NCI-H446 treated with DMSO at 0.1 percent for 48 hours (cell line): ENCODE data around the gene PCDHA4.
"Not testable (repeated sequence)": the region's sequence is repeated elsewhere in the genome, so short reads cannot be mapped to it uniquely, and the experiment has no call there.

Experiments used
- DNase-seq: peaks from one replicate; lab custom pipeline; 2025; lab: John Stamatoyannopoulos, UW

PCDHA4 gene

GRCh38 chr5:140821375-140822280, 14.8 kb downstream of the PCDHA4 start, which contains the start of gene PCDHA5:
Gene PCDHA5, plus strand, starts transcription at chr5:140821613.
- no peak for DNase-seq

DNA sequence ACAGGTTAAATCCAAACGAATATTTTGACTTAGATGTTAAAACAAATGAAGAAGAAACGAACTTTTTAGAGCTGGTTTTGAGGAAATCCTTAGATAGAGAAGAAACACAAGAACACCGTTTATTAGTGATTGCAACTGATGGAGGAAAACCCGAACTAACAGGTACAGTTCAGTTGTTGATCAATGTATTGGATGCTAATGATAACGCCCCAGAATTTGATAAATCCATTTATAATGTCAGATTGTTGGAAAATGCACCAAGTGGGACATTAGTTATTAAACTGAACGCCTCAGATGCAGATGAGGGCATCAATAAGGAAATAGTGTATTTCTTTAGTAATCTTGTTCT, 15.4 kb downstream of the PCDHA4 start:
- no peak for DNase-seq

DNA sequence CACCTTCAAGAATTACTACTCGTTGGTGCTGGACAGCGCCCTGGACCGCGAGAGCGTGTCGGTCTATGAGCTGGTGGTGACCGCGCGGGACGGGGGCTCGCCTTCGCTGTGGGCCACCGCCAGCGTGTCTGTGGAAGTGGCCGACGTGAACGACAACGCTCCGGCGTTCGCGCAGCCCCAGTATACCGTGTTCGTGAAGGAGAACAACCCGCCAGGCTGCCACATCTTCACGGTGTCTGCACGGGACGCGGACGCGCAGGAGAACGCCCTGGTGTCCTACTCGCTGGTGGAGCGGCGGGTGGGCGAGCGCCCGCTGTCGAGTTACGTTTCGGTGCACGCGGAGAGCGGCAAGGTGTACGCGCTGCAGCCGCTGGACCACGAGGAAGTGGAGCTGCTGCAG, 16.1 kb downstream of the PCDHA4 start:
- not testable (repeated sequence) for DNase-seq

- DNase-seq = no peak
Observed at GRCh38 chr5:140823475-140823874, 16.6 kb downstream of the PCDHA4 start.

DNA sequence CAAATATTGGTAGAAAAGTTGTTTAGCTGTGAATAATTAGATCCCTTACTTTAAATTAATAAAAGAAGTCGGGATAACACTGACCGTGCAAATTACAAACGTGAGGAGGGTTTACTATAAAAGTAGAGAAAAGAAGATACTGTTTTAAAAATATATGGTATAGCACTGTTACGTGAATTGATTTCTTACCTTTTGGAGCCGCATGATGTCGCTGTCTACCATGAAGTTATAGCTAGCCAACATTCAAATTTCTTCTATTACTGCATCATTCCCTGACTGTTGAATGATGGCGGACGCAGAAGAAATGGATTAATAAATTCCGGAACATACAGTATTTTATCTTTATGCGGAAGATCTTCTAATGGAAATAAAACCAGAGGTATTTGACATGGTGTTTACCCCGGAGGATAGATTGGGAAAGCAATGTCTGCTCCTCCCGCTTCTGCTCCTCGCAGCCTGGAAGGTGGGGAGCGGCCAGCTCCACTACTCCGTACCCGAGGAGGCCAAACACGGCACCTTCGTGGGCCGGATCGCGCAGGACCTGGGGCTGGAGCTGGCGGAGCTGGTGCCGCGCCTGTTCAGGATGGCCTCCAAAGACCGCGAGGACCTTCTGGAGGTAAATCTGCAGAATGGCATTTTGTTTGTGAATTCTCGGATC, 21.0 kb downstream of the PCDHA4 start, which contains the start of gene PCDHA6:
TSS of gene PCDHA6 (plus strand) at position 257 of the 658 bp plus-strand sequence. CDS start at position 389, 132 bp downstream.
- peak; percentile 23 for DNase-seq

DNA sequence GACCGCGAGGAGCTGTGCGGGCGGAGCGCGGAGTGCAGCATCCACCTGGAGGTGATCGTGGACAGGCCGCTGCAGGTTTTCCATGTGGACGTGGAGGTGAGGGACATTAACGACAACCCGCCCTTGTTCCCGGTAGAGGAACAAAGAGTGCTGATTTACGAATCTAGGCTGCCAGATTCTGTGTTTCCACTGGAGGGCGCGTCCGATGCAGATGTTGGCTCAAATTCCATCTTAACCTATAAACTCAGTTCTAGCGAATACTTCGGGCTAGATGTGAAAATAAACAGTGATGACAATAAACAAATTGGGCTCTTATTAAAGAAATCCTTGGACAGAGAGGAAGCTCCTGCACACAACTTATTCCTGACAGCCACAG, 21.5 kb downstream of the PCDHA4 start:
- peak; percentile 19 for DNase-seq

DNA sequence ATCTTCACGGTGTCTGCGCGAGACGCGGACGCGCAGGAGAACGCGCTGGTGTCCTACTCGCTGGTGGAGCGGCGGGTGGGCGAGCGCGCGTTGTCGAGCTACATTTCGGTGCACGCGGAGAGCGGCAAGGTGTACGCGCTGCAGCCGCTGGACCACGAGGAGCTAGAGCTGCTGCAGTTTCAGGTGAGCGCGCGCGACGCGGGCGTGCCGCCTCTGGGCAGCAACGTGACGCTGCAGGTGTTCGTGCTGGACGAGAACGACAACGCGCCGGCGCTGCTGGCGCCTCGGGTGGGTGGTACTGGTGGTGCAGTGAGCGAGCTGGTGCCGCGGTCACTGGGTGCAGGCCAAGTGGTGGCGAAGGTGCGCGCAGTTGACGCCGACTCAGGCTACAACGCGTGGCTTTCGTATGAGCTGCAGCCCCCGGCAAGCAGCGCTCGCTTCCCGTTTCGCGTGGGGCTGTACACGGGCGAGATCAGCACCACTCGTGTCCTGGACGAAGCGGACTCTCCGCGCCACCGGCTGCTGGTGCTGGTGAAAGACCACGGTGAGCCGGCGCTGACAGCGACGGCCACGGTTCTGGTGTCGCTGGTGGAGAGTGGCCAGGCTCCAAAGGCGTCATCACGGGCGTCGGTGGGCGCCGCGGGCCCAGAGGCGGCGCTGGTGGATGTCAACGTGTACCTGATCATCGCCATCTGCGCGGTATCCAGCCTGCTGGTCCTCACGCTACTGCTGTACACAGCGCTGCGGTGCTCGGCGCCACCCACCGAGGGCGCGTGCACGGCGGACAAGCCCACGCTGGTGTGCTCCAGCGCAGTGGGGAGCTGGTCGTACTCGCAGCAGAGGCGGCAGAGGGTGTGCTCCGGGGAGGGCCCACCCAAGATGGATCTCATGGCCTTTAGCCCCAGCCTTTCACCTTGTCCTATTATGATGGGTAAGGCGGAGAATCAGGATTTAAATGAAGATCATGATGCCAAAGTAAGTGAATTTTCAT, 22.9 kb downstream of the PCDHA4 start:
- not testable (repeated sequence) for DNase-seq

- DNase-seq = no peak
Observed at GRCh38 chr5:140833993-140834392, 27.1 kb downstream of the PCDHA4 start, which contains the start of gene PCDHA7. Gene PCDHA7, plus strand, starts transcription at chr5:140834269. Its CDS starts 115 bp downstream, at chr5:140834384.

- DNase-seq = not testable (repeated sequence)
Observed at GRCh38 chr5:140834439-140835008, 27.7 kb downstream of the PCDHA4 start.

GRCh38 chr5:140835622-140836510, 29.0 kb downstream of the PCDHA4 start:
- DNase-seq = no peak

GRCh38 chr5:140840978-140841962, 34.4 kb downstream of the PCDHA4 start, which contains the start of gene PCDHA8:
Gene PCDHA8, plus strand, starts transcription at chr5:140841187. Its CDS starts 135 bp downstream, at chr5:140841322.
- no peak for DNase-seq

- no peak for DNase-seq
Observed at GRCh38 chr5:140842798-140843733, 36.2 kb downstream of the PCDHA4 start.

DNA sequence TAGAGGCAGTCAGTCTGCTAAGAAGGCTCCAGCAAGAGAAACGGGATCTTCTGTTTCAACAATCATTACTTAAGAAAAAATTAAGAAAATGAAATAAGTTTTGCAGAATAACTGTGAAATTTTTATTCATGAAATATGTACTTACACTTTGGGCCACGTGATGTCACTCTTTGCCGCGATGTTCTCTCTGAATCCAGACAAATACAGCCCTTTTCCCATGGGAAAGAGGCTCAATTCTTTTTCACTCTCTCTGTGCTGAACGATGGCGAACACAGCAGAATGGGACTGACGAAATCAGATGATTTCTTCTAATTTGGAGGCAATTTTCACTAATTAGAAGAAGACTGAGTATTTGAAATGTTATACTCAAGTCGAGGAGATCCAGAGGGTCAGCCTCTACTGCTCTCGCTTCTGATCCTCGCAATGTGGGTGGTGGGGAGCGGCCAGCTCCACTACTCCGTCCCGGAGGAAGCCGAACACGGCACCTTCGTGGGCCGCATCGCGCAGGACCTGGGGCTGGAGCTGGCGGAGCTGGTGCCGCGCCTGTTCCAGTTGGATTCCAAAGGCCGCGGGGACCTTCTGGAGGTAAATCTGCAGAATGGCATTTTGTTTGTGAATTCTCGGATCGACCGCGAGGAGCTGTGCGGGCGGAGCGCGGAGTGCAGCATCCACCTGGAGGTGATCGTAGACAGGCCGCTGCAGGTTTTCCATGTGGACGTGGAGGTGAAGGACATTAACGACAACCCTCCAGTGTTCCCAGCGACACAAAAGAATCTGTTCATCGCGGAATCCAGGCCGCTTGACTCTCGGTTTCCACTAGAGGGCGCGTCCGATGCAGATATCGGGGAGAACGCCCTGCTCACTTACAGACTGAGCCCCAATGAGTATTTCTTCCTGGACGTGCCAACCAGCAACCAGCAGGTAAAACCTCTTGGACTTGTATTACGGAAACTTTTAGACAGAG, 41.6 kb downstream of the PCDHA4 start, which contains the start of gene PCDHA9:
TSS of gene PCDHA9 (plus strand) at position 244 of the 964 bp plus-strand sequence. CDS start at position 358, 114 bp downstream.
- DNase-seq = not testable (repeated sequence)

DNA sequence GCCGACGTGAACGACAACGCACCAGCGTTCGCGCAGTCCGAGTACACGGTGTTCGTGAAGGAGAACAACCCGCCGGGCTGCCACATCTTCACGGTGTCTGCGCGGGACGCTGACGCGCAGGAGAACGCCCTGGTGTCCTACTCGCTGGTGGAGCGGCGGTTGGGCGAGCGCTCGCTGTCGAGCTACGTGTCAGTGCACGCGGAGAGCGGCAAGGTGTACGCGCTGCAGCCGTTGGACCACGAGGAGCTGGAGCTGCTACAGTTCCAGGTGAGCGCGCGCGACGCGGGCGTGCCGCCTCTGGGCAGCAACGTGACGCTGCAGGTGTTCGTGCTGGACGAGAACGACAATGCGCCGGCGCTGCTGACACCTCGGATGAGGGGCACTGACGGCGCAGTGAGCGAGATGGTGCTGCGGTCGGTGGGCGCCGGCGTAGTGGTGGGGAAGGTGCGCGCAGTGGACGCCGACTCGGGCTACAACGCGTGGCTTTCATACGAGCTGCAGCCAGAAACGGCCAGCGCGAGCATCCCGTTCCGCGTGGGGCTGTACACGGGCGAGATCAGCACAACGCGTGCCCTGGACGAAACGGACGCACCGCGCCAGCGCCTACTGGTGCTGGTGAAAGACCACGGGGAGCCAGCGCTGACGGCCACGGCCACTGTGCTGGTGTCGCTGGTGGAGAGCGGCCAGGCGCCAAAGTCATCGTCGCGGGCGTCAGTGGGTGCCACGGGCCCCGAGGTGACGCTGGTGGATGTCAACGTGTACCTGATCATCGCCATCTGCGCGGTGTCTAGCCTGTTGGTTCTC, 43.2 kb downstream of the PCDHA4 start:
- DNase-seq = not testable (repeated sequence)
